ENCODE measurements around the gene ARHGAP18. TPM values are rescaled to one million over a fixed set of nuclear protein-coding genes. Genes with fewer than 3 reads are reported as not detected.

Gene ARHGAP18
- total RNA-seq, 6 donors from 2014 or later = 30.4 to 56.8 (median 48.9) TPM

DNA sequence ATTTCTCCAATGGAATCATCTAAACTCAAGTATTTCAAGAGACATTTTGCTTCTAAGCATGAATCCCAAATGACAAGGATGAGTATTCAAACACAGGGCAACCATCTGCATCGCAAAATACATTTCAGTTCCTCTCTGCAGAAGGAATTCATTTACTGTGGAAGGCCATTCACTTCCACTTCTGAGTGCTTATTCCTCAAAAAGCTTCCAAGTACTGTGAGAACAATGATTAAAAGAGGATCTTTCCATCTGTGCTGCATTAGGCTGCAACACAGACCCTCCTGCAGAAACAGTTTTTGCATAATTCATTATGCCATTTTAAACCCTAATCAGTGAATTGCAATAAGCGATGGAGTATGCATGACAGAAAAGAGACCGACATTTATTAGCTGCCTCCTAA is 52.5 kb downstream of the ARHGAP18 start:
- Histone ChIP-seq H3K4me1 (peaks cover 27 to 39% (median 28%) of the 10 kb centered on the region in 4 donors), H3K9me3 (no peaks in the 10 kb centered on the region), H3K27ac (no peak overlapping the region), H3K36me3 (no peaks in the 10 kb centered on the region), H3K4me3 (no peak overlapping the region), H3K27me3 (no peaks in the 10 kb centered on the region)
- DNase-seq = no peak
- WGBS, 2 donors = 79 to 87% methylated on average over 3 of the region's 3 CpGs
- no peak for TF ChIP-seq POLR2AphosphoS5 (IDR thresholded peaks at IDR 0.05)
- no peak for TF ChIP-seq EP300 (IDR thresholded peaks at IDR 0.05)
- TF ChIP-seq POLR2A (IDR thresholded peaks at IDR 0.05) = no peak
- no peak for TF ChIP-seq CTCF (IDR thresholded peaks at IDR 0.05)
- ATAC-seq (ENCODE audit: low FRiP score in 2 of 2) = peak in 1 of 2 donors; percentile 41

GRCh38 chr6:129655334-129655733 is 54.6 kb downstream of the ARHGAP18 start:
- DNase-seq (no peak), ATAC-seq (ENCODE audit: low FRiP score in 2 of 2) (no peak)
- 58 to 74% methylated on average over 1 of the region's 1 CpG for WGBS, 2 donors
- Histone ChIP-seq H3K4me1 (peaks cover 23 to 34% (median 26%) of the 10 kb centered on the region in 4 donors), H3K36me3 (no peaks in the 10 kb centered on the region), H3K9me3 (no peaks in the 10 kb centered on the region), H3K27me3 (no peaks in the 10 kb centered on the region), H3K27ac (peak overlapping the region in 1 of 4 donors; percentile 0), H3K4me3 (no peak overlapping the region)
- TF ChIP-seq EP300 (IDR thresholded peaks at IDR 0.05) (no peak), POLR2A (IDR thresholded peaks at IDR 0.05) (no peak), POLR2AphosphoS5 (IDR thresholded peaks at IDR 0.05) (no peak)

DNA sequence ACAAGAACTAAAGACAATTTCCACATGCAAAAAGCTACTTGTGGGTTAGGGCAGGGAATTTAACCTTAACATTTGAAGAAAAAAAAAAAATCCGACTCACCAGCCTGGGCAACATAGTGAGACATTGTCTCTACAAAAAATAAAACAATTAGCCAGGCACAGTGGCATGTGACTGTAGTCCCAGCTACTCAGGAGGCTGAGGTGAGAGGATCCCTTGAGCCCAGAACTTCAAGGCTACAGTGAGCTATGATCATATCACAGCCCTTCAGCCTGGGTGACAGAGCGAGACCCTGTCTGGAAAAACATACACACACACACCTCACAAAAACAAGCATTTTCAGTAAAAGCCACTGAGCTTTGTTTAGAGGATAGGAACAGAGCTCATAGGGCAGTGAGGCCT is 56.2 kb downstream of the ARHGAP18 start:
- H3K4me3 ChIP-seq = no peak overlapping the region
- H3K36me3 ChIP-seq = no peaks in the 10 kb centered on the region
- peak overlapping the region in 1 of 4 donors; percentile 1 for H3K27ac ChIP-seq
- TF ChIP-seq POLR2AphosphoS5 (IDR thresholded peaks at IDR 0.05) = no peak
- no peak for TF ChIP-seq EP300 (IDR thresholded peaks at IDR 0.05)
- no peak for TF ChIP-seq POLR2A (IDR thresholded peaks at IDR 0.05)
- TF ChIP-seq CTCF (IDR thresholded peaks at IDR 0.05) = no peak
- peaks cover 23 to 33% (median 27%) of the 10 kb centered on the region in 4 donors for H3K4me1 ChIP-seq
- no peaks in the 10 kb centered on the region for H3K9me3 ChIP-seq
- no peaks in the 10 kb centered on the region for H3K27me3 ChIP-seq
- 87 to 91% methylated on average over 2 of the region's 2 CpGs for WGBS, 2 donors
- ATAC-seq (ENCODE audit: low FRiP score in 2 of 2) (no peak), DNase-seq (no peak)

GRCh38 chr6:129653229-129653628 is 56.7 kb downstream of the ARHGAP18 start:
- Histone ChIP-seq H3K4me1 (peaks cover 23 to 34% (median 27%) of the 10 kb centered on the region in 4 donors), H3K4me3 (no peak overlapping the region), H3K27ac (peak overlapping the region in 1 of 4 donors; percentile 5), H3K36me3 (no peaks in the 10 kb centered on the region), H3K27me3 (no peaks in the 10 kb centered on the region), H3K9me3 (no peaks in the 10 kb centered on the region)
- ATAC-seq (ENCODE audit: low FRiP score in 2 of 2) = no peak
- TF ChIP-seq POLR2AphosphoS5 (IDR thresholded peaks at IDR 0.05) (no peak), EP300 (IDR thresholded peaks at IDR 0.05) (no peak), CTCF (IDR thresholded peaks at IDR 0.05) (no peak), POLR2A (IDR thresholded peaks at IDR 0.05) (no peak)
- no peak for DNase-seq
- WGBS, 2 donors = 69 to 73% methylated on average over 2 of the region's 2 CpGs

- ATAC-seq (ENCODE audit: low FRiP score in 2 of 2) = no peak
- TF ChIP-seq POLR2AphosphoS5 (IDR thresholded peaks at IDR 0.05) (no peak), POLR2A (IDR thresholded peaks at IDR 0.05) (no peak), CTCF (IDR thresholded peaks at IDR 0.05) (no peak), EP300 (IDR thresholded peaks at IDR 0.05) (no peak)
- H3K4me1 ChIP-seq = peaks cover 11 to 44% (median 27%) of the 10 kb centered on the region in 4 donors
- DNase-seq = no peak
- no peaks in the 10 kb centered on the region for H3K9me3 ChIP-seq
- 51 to 74% methylated on average over 2 of the region's 2 CpGs for WGBS, 2 donors
- H3K36me3 ChIP-seq = no peaks in the 10 kb centered on the region
- H3K27me3 ChIP-seq = no peaks in the 10 kb centered on the region
- no peak overlapping the region for H3K4me3 ChIP-seq
- peak overlapping the region; percentile 5 to 80 (median 42) for H3K27ac ChIP-seq
Measured at GRCh38 chr6:129651291-129651691, 58.7 kb downstream of the ARHGAP18 start.
